Activated CD8-positive, alpha-beta T cell treated with anti-CD3 and anti-CD28 coated beads, Interleukin-2, amount 10 ng/mL, durations not matched to agents 7 days and 5 days (primary cell): ENCODE data around the gene CYP2C18. TPM values are rescaled to one million over a fixed set of nuclear protein-coding genes. Genes with fewer than 3 reads are reported as not detected.
"Not testable (repeated sequence)": the region's sequence is repeated elsewhere in the genome, so short reads cannot be mapped to it uniquely, and the experiment has no call there.

Experiments
- ATAC-seq: fragments of 150-1000 bp; cut with Tn5 transposase; one replicate; pipeline ENCODE4 v1.10.0; 2021; ENCODE audit warnings: moderate library complexity
- CTCF ChIA-PET: fragments of 350-600 bp; sonication (Branson Sonifier 250); formaldehyde crosslinking; loops from one replicate; lab custom pipeline; 2021; ENCODE audit warnings: antibody characterized with exemption; lab: Charles Lee
- POLR2A ChIA-PET: fragments of 350-600 bp; sonication (Branson Sonifier 250); formaldehyde crosslinking; loops from one replicate; lab custom pipeline; 2021; ENCODE audit warnings: antibody characterized with exemption; lab: Charles Lee
- DNase-seq: peaks from one replicate; pipeline ENCODE4 v3.0.0-alpha.2; 2020
- H3K27ac Mint-ChIP-seq: one replicate; pipeline ENCODE4 v1.8.0; 2021; ENCODE audit warnings: mild to moderate bottlenecking, mixed read lengths
- H3K27me3 Mint-ChIP-seq: one replicate; pipeline ENCODE4 v1.8.0; 2021; ENCODE audit warnings: low read depth, mixed read lengths
- H3K36me3 Mint-ChIP-seq: one replicate; pipeline ENCODE4 v1.8.0; 2021; ENCODE audit warnings: low read depth, mixed read lengths
- H3K4me1 Mint-ChIP-seq: one replicate; pipeline ENCODE4 v1.8.0; 2021; ENCODE audit warnings: low read depth, mixed read lengths
- H3K4me3 Mint-ChIP-seq: one replicate; pipeline ENCODE4 v1.8.0; 2021; ENCODE audit warnings: mild to moderate bottlenecking, mixed read lengths
- H3K9me3 Mint-ChIP-seq: one replicate; pipeline ENCODE4 v1.8.0; 2022; ENCODE audit warnings: mixed read lengths; ENCODE audit not compliant: insufficient read depth
- total RNA-seq, 2 experiments: library from RNA; stranded (reverse); gene quantifications; one replicate each; pipeline ENCODE4 v1.2.3, GENCODE V29; 2021

Gene CYP2C18
- total RNA-seq, 2 experiments from 2014 or later = not detected

GRCh38 chr10:94677691-94678090 is 5.8 kb upstream of the CYP2C18 start:
- Mint-ChIP-seq H3K4me1 (no peaks in the 10 kb centered on the region), H3K4me3 (no peak overlapping the region), H3K27ac (no peak overlapping the region), H3K36me3 (no peaks in the 10 kb centered on the region), H3K9me3 (no peaks in the 10 kb centered on the region), H3K27me3 (no peaks in the 10 kb centered on the region)
- ATAC-seq (no peak), DNase-seq (no peak)
- ChIA-PET POLR2A (no interaction called here), CTCF (no interaction called here)

DNA sequence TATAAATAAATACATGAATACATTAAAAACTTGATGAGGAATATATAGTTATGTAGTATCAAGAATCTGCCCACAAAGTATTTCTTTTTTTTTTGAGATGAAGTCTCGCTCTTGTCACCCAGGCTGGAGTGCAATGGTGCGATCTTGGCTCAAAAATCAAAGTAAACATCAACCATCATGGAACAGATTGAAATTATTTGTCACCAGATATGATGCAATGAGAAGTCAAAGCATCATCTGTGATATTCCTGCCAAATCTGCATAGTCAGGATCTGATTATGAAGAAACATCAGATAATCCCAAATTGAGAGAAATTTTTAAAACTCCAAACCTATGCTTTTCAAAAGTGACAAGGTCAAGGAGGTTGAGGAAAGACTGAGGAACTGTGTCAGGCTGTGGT is 5.1 kb upstream of the CYP2C18 start:
- H3K4me3 Mint-ChIP-seq = no peak overlapping the region
- H3K9me3 Mint-ChIP-seq = no peaks in the 10 kb centered on the region
- H3K27me3 Mint-ChIP-seq = no peaks in the 10 kb centered on the region
- H3K4me1 Mint-ChIP-seq = no peaks in the 10 kb centered on the region
- CTCF ChIA-PET = no interaction called here
- DNase-seq (no peak), ATAC-seq (no peak)
- H3K27ac Mint-ChIP-seq = no peak overlapping the region
- H3K36me3 Mint-ChIP-seq = no peaks in the 10 kb centered on the region
- POLR2A ChIA-PET = no interaction called here

DNA sequence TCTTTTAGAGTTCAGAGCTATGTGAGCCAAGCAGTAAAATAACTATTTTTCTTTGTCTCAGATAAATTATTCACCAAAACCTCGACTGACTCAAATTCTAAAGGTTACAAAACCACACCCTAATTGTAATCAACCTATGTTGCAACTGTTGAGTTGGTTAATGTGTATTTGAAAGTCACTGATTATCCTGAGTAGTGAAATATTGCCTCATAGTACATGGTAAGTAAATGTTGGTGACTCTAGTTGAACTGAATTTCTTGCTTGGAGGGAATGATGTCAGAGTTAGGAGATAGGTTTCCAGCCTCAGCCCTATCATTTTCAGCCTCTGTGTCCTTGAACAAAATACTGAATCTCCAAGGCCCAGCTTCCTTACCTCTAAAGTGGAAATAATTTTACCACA is 3.0 kb upstream of the CYP2C18 start:
- H3K27ac Mint-ChIP-seq = no peak overlapping the region
- no peaks in the 10 kb centered on the region for H3K4me1 Mint-ChIP-seq
- H3K36me3 Mint-ChIP-seq = no peaks in the 10 kb centered on the region
- CTCF ChIA-PET = no interaction called here
- POLR2A ChIA-PET = no interaction called here
- H3K9me3 Mint-ChIP-seq = no peaks in the 10 kb centered on the region
- DNase-seq = no peak
- H3K4me3 Mint-ChIP-seq = no peak overlapping the region
- ATAC-seq = no peak
- no peaks in the 10 kb centered on the region for H3K27me3 Mint-ChIP-seq

DNA sequence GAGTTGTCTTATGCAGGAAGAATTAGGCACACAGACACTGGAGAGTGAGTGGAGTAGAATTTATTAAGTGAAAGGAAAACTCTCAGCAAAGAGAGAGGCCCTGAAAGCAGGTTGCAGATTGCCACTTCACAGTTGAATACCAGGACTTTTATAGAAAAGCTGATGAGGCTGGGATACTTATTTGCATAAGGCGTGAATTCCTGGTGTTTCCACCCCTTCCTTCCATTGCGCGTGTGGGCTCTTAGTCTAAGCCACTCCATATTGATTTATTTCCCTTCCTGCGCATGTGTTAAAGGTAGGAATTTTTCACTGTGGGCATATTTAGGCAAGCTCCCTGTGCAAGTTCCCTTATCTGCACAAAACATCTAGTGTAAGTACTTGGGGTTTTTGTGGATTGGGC is 893 bp upstream of the CYP2C18 start:
- H3K27ac Mint-ChIP-seq, H3K27me3 Mint-ChIP-seq, H3K36me3 Mint-ChIP-seq, H3K4me1 Mint-ChIP-seq, H3K9me3 Mint-ChIP-seq, ATAC-seq, CTCF ChIA-PET, H3K4me3 Mint-ChIP-seq, DNase-seq, POLR2A ChIA-PET: not testable (repeated sequence)

- Mint-ChIP-seq H3K36me3 (no peaks in the 10 kb centered on the region), H3K4me3 (no peak overlapping the region), H3K27me3 (no peaks in the 10 kb centered on the region), H3K27ac (no peak overlapping the region), H3K4me1 (no peaks in the 10 kb centered on the region), H3K9me3 (no peaks in the 10 kb centered on the region)
- POLR2A ChIA-PET = no interaction called here
- no peak for DNase-seq
- CTCF ChIA-PET = no interaction called here
- no peak for ATAC-seq
Observed at GRCh38 chr10:94687625-94688248, 4.2 kb downstream of the CYP2C18 start.

GRCh38 chr10:94706089-94706488 is 22.6 kb downstream of the CYP2C18 start:
- DNase-seq = no peak
- CTCF ChIA-PET = no interaction called here
- H3K9me3 Mint-ChIP-seq = no peaks in the 10 kb centered on the region

DNA sequence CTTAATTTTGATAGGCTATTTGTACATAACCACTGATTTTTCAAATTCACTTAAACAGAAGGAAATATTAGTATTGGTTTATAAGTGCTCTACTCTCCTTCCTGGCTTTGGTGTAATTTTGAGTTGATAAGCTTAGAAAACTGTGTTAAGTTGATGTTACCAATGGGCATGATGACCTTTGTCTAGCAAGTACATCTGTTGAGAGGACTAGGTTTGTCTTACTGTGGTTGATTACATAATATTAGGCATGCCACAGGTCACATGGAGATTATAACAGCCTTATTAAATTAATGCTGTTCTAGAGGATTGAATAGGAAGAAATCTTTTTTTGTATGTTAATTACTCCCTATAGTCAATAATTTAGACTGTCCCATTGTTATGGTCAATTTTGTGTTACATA is 27.0 kb downstream of the CYP2C18 start:
- H3K36me3 Mint-ChIP-seq = no peaks in the 10 kb centered on the region
- ChIA-PET CTCF (no interaction called here), POLR2A (no interaction called here)
- H3K9me3 Mint-ChIP-seq = no peaks in the 10 kb centered on the region
- no peak overlapping the region for H3K27ac Mint-ChIP-seq
- DNase-seq (no peak), ATAC-seq (no peak)
- no peaks in the 10 kb centered on the region for H3K4me1 Mint-ChIP-seq
- H3K4me3 Mint-ChIP-seq = no peak overlapping the region
- no peaks in the 10 kb centered on the region for H3K27me3 Mint-ChIP-seq

More at GRCh38 chr10:94706089-94706488, 22.6 kb downstream of the CYP2C18 start:
- ATAC-seq = no peak
- H3K4me1 Mint-ChIP-seq = no peaks in the 10 kb centered on the region
- no peaks in the 10 kb centered on the region for H3K36me3 Mint-ChIP-seq
- POLR2A ChIA-PET = no interaction called here
- no peaks in the 10 kb centered on the region for H3K27me3 Mint-ChIP-seq
- H3K27ac Mint-ChIP-seq = no peak overlapping the region
- H3K4me3 Mint-ChIP-seq = no peak overlapping the region

- no peaks in the 10 kb centered on the region for H3K4me1 Mint-ChIP-seq
- ChIA-PET POLR2A (no interaction called here), CTCF (no interaction called here)
- H3K27ac Mint-ChIP-seq = no peak overlapping the region
- ATAC-seq (no peak), DNase-seq (no peak)
- H3K4me3 Mint-ChIP-seq = no peak overlapping the region
- H3K36me3 Mint-ChIP-seq = no peaks in the 10 kb centered on the region
- no peaks in the 10 kb centered on the region for H3K9me3 Mint-ChIP-seq
- H3K27me3 Mint-ChIP-seq = no peaks in the 10 kb centered on the region
Observed at GRCh38 chr10:94725871-94726270, 42.3 kb downstream of the CYP2C18 start.

DNA sequence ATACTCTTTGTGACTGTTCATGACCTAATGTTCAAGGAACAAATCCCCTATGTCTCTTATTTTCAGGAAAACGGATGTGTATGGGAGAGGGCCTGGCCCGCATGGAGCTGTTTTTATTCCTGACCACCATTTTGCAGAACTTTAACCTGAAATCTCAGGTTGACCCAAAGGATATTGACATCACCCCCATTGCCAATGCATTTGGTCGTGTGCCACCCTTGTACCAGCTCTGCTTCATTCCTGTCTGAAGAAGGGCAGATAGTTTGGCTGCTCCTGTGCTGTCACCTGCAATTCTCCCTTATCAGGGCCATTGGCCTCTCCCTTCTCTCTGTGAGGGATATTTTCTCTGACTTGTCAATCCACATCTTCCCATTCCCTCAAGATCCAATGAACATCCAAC is 51.7 kb downstream of the CYP2C18 start:
- Mint-ChIP-seq H3K4me1 (no peaks in the 10 kb centered on the region), H3K27me3 (no peaks in the 10 kb centered on the region), H3K4me3 (no peak overlapping the region), H3K9me3 (peaks cover 7% of the 10 kb centered on the region), H3K36me3 (no peaks in the 10 kb centered on the region), H3K27ac (no peak overlapping the region)
- no peak for ATAC-seq
- POLR2A ChIA-PET = no interaction called here
- no peak for DNase-seq
- CTCF ChIA-PET = no interaction called here

GRCh38 chr10:94738588-94738987 is 55.1 kb downstream of the CYP2C18 start:
- no peaks in the 10 kb centered on the region for H3K27me3 Mint-ChIP-seq
- no peak for ATAC-seq
- H3K4me3 Mint-ChIP-seq = no peak overlapping the region
- H3K27ac Mint-ChIP-seq = no peak overlapping the region
- H3K4me1 Mint-ChIP-seq = no peaks in the 10 kb centered on the region
- peaks cover 7% of the 10 kb centered on the region for H3K9me3 Mint-ChIP-seq
- no peak for DNase-seq
- H3K36me3 Mint-ChIP-seq = no peaks in the 10 kb centered on the region
- CTCF ChIA-PET = no interaction called here
- POLR2A ChIA-PET = no interaction called here

GRCh38 chr10:94747137-94747536 is 63.6 kb downstream of the CYP2C18 start:
- H3K4me1 Mint-ChIP-seq = no peaks in the 10 kb centered on the region
- DNase-seq (no peak), ATAC-seq (no peak)
- H3K4me3 Mint-ChIP-seq = no peak overlapping the region
- peaks cover 5% of the 10 kb centered on the region for H3K9me3 Mint-ChIP-seq
- CTCF ChIA-PET = interaction anchor here (1.5 kb wide), 1 partner anchor 9 kb away, joined by 3 read pairs; no protein-coding TSS in a partner anchor
- H3K27me3 Mint-ChIP-seq = no peaks in the 10 kb centered on the region
- no peak overlapping the region for H3K27ac Mint-ChIP-seq
- no peaks in the 10 kb centered on the region for H3K36me3 Mint-ChIP-seq
- POLR2A ChIA-PET = no interaction called here

DNA sequence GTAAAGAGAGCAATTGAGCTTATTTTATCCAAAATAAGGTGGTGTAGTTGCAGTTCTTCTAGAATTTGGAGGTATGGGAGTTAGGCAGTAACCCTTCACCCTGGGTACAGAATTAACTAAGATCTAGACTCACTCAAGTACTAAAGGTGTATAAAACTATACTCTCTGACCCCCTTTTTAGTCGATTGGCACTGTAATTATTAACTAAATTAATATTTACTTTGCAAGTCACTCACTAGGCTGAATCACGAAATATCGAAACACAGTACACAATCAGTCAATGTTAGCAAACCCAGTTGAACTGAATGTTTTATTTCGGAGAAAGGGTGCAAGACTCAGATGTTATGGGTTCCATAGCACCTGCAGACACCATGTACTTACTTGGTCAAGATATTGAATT is 64.3 kb downstream of the CYP2C18 start:
- Mint-ChIP-seq H3K27me3 (no peaks in the 10 kb centered on the region), H3K27ac (no peak overlapping the region), H3K4me1 (no peaks in the 10 kb centered on the region), H3K9me3 (peaks cover 6% of the 10 kb centered on the region), H3K4me3 (no peak overlapping the region), H3K36me3 (no peaks in the 10 kb centered on the region)
- DNase-seq (no peak), ATAC-seq (no peak)
- CTCF ChIA-PET = interaction anchor here (1.5 kb wide), 1 partner anchor 10 kb away, joined by 3 read pairs; no protein-coding TSS in a partner anchor
- POLR2A ChIA-PET = no interaction called here

DNA sequence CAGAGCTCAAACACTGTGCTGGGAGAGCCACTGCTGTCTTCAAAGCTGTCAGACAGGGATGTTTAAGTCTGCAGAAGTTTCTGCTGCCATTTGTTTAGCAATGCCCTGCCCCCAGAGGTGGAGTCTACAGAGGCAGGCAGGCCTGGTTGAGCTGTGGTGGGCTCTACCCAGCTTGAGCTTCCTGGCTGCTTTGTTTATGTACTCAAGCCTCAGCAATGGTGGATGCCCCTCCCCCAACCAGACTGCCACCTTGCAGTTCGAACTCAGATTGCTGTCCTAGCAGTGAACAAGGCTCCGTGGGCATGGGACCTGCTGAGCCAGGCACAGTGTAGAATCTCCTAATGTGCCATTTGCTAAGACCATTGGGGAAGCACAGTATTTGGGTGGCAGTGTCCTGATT is 74.4 kb downstream of the CYP2C18 start:
- Mint-ChIP-seq H3K9me3 (peaks cover 5% of the 10 kb centered on the region), H3K4me3 (no peak overlapping the region), H3K36me3 (no peaks in the 10 kb centered on the region), H3K27me3 (no peaks in the 10 kb centered on the region), H3K4me1 (no peaks in the 10 kb centered on the region), H3K27ac (no peak overlapping the region)
- ChIA-PET POLR2A (no interaction called here), CTCF (no interaction called here)
- DNase-seq (no peak), ATAC-seq (no peak)
